Smooth muscle cell (in vitro differentiated cells): ENCODE measurements around the gene SATB1. TPM values are rescaled to one million over a fixed set of nuclear protein-coding genes. Genes with fewer than 3 reads are reported as not detected.
"Not testable (repeated sequence)": the region's sequence is repeated elsewhere in the genome, so short reads cannot be mapped to it uniquely, and the experiment has no call there.

Experiments
- DNase-seq: peaks from one replicate; lab custom pipeline; 2025; ENCODE audit not compliant: unreplicated experiment; lab: John Stamatoyannopoulos, UW
- H2AFZ ChIP-seq: fragments of 200-600 bp; sonication (generic); 2 replicates; pipeline ENCODE4 v1.6.0; 2016; ENCODE audit warnings: antibody characterized with exemption, low read depth, mild to moderate bottlenecking
- H3F3A ChIP-seq: fragments of 200-600 bp; sonication (generic); 2 replicates; pipeline ENCODE4 v1.6.0; 2017; ENCODE audit warnings: antibody characterized with exemption, low read depth
- H3K27ac ChIP-seq: fragments of 200-600 bp; sonication (generic); 2 replicates; pipeline ENCODE4 v1.5.1; 2016; ENCODE audit warnings: low read depth, mild to moderate bottlenecking
- H3K27me3 ChIP-seq: fragments of 200-600 bp; sonication (generic); 2 replicates; pipeline ENCODE4 v1.6.1; 2016; ENCODE audit warnings: low read depth, mild to moderate bottlenecking
- H3K36me3 ChIP-seq: fragments of 200-600 bp; sonication (generic); 2 replicates; pipeline ENCODE4 v1.5.1; 2016; ENCODE audit warnings: low read depth
- H3K4me1 ChIP-seq: fragments of 200-600 bp; sonication (generic); 2 replicates; pipeline ENCODE4 v1.5.1; 2016; ENCODE audit warnings: low read depth
- H3K4me2 ChIP-seq: fragments of 200-600 bp; sonication (generic); 2 replicates; pipeline ENCODE4 v1.6.0; 2016; ENCODE audit warnings: mild to moderate bottlenecking
- H3K4me3 ChIP-seq: fragments of 200-600 bp; sonication (generic); 2 replicates; pipeline ENCODE4 v1.5.1; 2016; ENCODE audit warnings: mild to moderate bottlenecking
- H3K79me2 ChIP-seq: fragments of 200-600 bp; sonication (generic); 2 replicates; pipeline ENCODE4 v1.6.0; 2016; ENCODE audit warnings: low read depth, mild to moderate bottlenecking
- H3K9ac ChIP-seq: fragments of 200-600 bp; sonication (generic); 2 replicates; pipeline ENCODE4 v1.6.0; 2016; ENCODE audit warnings: low read depth
- H3K9me3 ChIP-seq: fragments of 200-600 bp; sonication (generic); replicated peaks from 2 replicates; pipeline ENCODE4 v1.5.1; 2016; ENCODE audit warnings: low read depth
- H4K20me1 ChIP-seq: fragments of 200-600 bp; sonication (generic); 2 replicates; pipeline ENCODE4 v1.6.0; 2016; ENCODE audit warnings: low read depth
- WGBS: methylation state at CpG from one replicate; pipeline ENCODE4 v1.1.7; 2016; ENCODE audit warnings: low lambda C conversion rate; 5-methylcytosine and 5-hydroxymethylcytosine counted together
- polyA plus RNA-seq: library from polyadenylated mRNA; unstranded; fragments of >200 nt; fragmentation: Nextera tagmentation; extraction: Ambion mirVana; gene quantifications from 2 replicates; pipeline ENCODE4 v1.2.1, GENCODE V29; 2016
- total RNA-seq: library from RNA; depleted of rRNA; stranded (reverse); fragments of >200 nt; gene quantifications from 2 replicates; pipeline ENCODE4 v1.2.3, GENCODE V29; 2014
- TF ChIP-seq, protein P1 (sequence below): fragments of 200-600 bp; sonication (generic); IDR thresholded peaks from 2 replicates; pipeline ENCODE4 v1.5.1; 2017; ENCODE audit warnings: borderline replicate concordance, mild to moderate bottlenecking, antibody characterized with exemption; ENCODE audit not compliant: insufficient read depth, poor library complexity, severe bottlenecking

Gene SATB1
- total and polyA plus RNA-seq, 2 experiments from 2014 or later: 4.1 to 9.3 TPM

DNA sequence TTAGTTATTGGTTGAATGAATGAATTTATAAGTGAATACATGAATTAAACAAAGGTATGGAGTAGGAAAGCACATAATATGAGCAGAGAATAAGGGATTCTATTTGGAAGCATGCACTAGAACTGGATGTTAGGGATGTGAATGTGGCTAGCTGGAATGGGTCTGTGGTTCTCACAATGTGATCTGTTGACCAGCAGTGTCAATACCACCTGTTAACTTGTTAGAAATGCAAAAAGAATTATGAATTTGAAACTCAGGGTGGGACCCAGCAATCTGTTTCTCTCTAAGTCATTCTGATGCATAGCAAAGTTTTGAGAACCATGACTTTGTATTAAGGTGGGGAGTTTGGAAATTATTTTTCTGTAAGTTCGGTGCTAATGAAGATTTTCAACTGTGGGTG, 41.0 kb upstream of the SATB1 start:
- WGBS: 100% methylated on average over 1 of the region's 1 CpG

GRCh38 chr3:18454766-18455165, 29.6 kb upstream of the SATB1 start:
- Histone ChIP-seq H3K9ac (no peak overlapping the region), H3K36me3 (no peaks in the 10 kb centered on the region), H3F3A (no peaks in the 10 kb centered on the region), H3K4me1 (no peaks in the 10 kb centered on the region), H3K4me3 (no peak overlapping the region), H3K79me2 (no peaks in the 10 kb centered on the region), H3K27ac (no peak overlapping the region), H3K4me2 (no peak overlapping the region), H3K27me3 (no peaks in the 10 kb centered on the region), H2AFZ (no peak overlapping the region), H4K20me1 (no peaks in the 10 kb centered on the region), H3K9me3 (no peaks in the 10 kb centered on the region)
- TF ChIP-seq, protein P1, sequence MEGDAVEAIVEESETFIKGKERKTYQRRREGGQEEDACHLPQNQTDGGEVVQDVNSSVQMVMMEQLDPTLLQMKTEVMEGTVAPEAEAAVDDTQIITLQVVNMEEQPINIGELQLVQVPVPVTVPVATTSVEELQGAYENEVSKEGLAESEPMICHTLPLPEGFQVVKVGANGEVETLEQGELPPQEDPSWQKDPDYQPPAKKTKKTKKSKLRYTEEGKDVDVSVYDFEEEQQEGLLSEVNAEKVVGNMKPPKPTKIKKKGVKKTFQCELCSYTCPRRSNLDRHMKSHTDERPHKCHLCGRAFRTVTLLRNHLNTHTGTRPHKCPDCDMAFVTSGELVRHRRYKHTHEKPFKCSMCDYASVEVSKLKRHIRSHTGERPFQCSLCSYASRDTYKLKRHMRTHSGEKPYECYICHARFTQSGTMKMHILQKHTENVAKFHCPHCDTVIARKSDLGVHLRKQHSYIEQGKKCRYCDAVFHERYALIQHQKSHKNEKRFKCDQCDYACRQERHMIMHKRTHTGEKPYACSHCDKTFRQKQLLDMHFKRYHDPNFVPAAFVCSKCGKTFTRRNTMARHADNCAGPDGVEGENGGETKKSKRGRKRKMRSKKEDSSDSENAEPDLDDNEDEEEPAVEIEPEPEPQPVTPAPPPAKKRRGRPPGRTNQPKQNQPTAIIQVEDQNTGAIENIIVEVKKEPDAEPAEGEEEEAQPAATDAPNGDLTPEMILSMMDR: no peak
- 89% methylated on average over 2 of the region's 2 CpGs for WGBS
- DNase-seq: no peak

More for the DNA sequence above, 41.0 kb upstream of the SATB1 start:
- Histone ChIP-seq H3K9ac (no peak overlapping the region), H3K4me3 (no peak overlapping the region), H4K20me1 (no peaks in the 10 kb centered on the region), H3F3A (no peaks in the 10 kb centered on the region), H3K79me2 (no peaks in the 10 kb centered on the region), H3K9me3 (no peaks in the 10 kb centered on the region), H3K4me1 (no peaks in the 10 kb centered on the region), H3K27ac (no peak overlapping the region), H3K27me3 (no peaks in the 10 kb centered on the region), H3K4me2 (no peak overlapping the region), H2AFZ (no peak overlapping the region), H3K36me3 (no peaks in the 10 kb centered on the region)
- no peak for DNase-seq
- TF ChIP-seq, protein P1: no peak

GRCh38 chr3:18449618-18450017, 24.5 kb upstream of the SATB1 start:
- H3F3A ChIP-seq, H3K79me2 ChIP-seq, DNase-seq: not testable (repeated sequence)

GRCh38 chr3:18447720-18448119, 22.6 kb upstream of the SATB1 start:
- H3K79me2 ChIP-seq: no peaks in the 10 kb centered on the region
- H4K20me1 ChIP-seq: no peaks in the 10 kb centered on the region
- no peaks in the 10 kb centered on the region for H3K36me3 ChIP-seq
- H3K9ac ChIP-seq: no peak overlapping the region
- no peaks in the 10 kb centered on the region for H3F3A ChIP-seq
- H3K4me2 ChIP-seq: no peak overlapping the region
- peaks cover 47% of the 10 kb centered on the region for H3K27me3 ChIP-seq
- H2AFZ ChIP-seq: no peak overlapping the region
- no peak overlapping the region for H3K4me3 ChIP-seq
- TF ChIP-seq, protein P1: no peak
- no peak for DNase-seq
- H3K4me1 ChIP-seq: peaks cover 20% of the 10 kb centered on the region
- H3K9me3 ChIP-seq: no peaks in the 10 kb centered on the region
- no peak overlapping the region for H3K27ac ChIP-seq

More at GRCh38 chr3:18449618-18450017, 24.5 kb upstream of the SATB1 start:
- not testable (repeated sequence) for H2AFZ ChIP-seq, H3K4me1 ChIP-seq, H3K9ac ChIP-seq, H3K9me3 ChIP-seq, H3K4me3 ChIP-seq, H3K27ac ChIP-seq, H3K36me3 ChIP-seq, H3K4me2 ChIP-seq, H4K20me1 ChIP-seq
- WGBS: 85% methylated on average over 6 of the region's 6 CpGs
- H3K27me3 ChIP-seq: peaks cover 29% of the 10 kb centered on the region
